Chondrocyte (in vitro differentiated cells): ENCODE results near the gene LOXL1. TPM values are rescaled to one million over a fixed set of nuclear protein-coding genes. Genes with fewer than 3 reads are reported as not detected.

ENCODE experiments used
- DNase-seq: peaks from one replicate; pipeline ENCODE4 v3.0.0; 2021; ENCODE audit warnings: mixed read lengths, low spot score
- H3K27ac Mint-ChIP-seq: one replicate; pipeline ENCODE4 v1.8.0; 2021; ENCODE audit warnings: mild to moderate bottlenecking, moderate library complexity, mixed read lengths; ENCODE audit not compliant: unreplicated experiment
- H3K27me3 Mint-ChIP-seq: 2 replicates; pipeline ENCODE4 v1.8.0; 2021; ENCODE audit warnings: low read depth, mixed read lengths
- H3K36me3 Mint-ChIP-seq: 2 replicates; pipeline ENCODE4 v1.8.0; 2021; ENCODE audit warnings: low read depth, mixed read lengths
- H3K4me1 Mint-ChIP-seq: 2 replicates; pipeline ENCODE4 v1.8.0; 2021; ENCODE audit warnings: low read depth, mild to moderate bottlenecking, mixed read lengths
- H3K4me3 Mint-ChIP-seq: one replicate; pipeline ENCODE4 v1.8.0; 2021; ENCODE audit warnings: mild to moderate bottlenecking, moderate library complexity, mixed read lengths; ENCODE audit not compliant: unreplicated experiment
- H3K9me3 Mint-ChIP-seq: 2 replicates; pipeline ENCODE4 v1.8.0; 2021; ENCODE audit warnings: low read depth, mixed read lengths
- CTCF ChIP-seq: fragments of 200-600 bp; sonication (generic); IDR thresholded peaks from 2 replicates; pipeline ENCODE4 v1.5.0; 2021; ENCODE audit warnings: antibody characterized with exemption, mild to moderate bottlenecking, moderate library complexity
- total RNA-seq: library from RNA; stranded (reverse); gene quantifications from 3 replicates; pipeline ENCODE4 v1.2.1, GENCODE V29; 2021

Gene LOXL1
- total RNA-seq, 1 donor from 2014 or later = 428 TPM

- peaks cover 41% of the 10 kb centered on the region for H3K36me3 Mint-ChIP-seq
- peak; percentile 64 for DNase-seq
- H3K4me3 Mint-ChIP-seq = no peak overlapping the region
- TF ChIP-seq CTCF = no peak
- H3K27me3 Mint-ChIP-seq = no peaks in the 10 kb centered on the region
- peaks cover 67% of the 10 kb centered on the region for H3K4me1 Mint-ChIP-seq
- no peak overlapping the region for H3K27ac Mint-ChIP-seq
- H3K9me3 Mint-ChIP-seq = no peaks in the 10 kb centered on the region
Observed at GRCh38 chr15:73946046-73946721, 19.9 kb downstream of the LOXL1 start.

- Mint-ChIP-seq H3K36me3 (peaks cover 42% of the 10 kb centered on the region), H3K4me3 (no peak overlapping the region), H3K4me1 (peaks cover 67% of the 10 kb centered on the region), H3K27ac (no peak overlapping the region), H3K27me3 (no peaks in the 10 kb centered on the region), H3K9me3 (no peaks in the 10 kb centered on the region)
- no peak for TF ChIP-seq CTCF
- DNase-seq = peak; percentile 60
Observed at GRCh38 chr15:73946795-73947370, 20.6 kb downstream of the LOXL1 start.

GRCh38 chr15:73947651-73948050 lies 21.4 kb downstream of the LOXL1 start:
- no peak for TF ChIP-seq CTCF

GRCh38 chr15:73948396-73948795 lies 22.1 kb downstream of the LOXL1 start:
- Mint-ChIP-seq H3K36me3 (peaks cover 42% of the 10 kb centered on the region), H3K27me3 (no peaks in the 10 kb centered on the region), H3K9me3 (no peaks in the 10 kb centered on the region), H3K27ac (no peak overlapping the region), H3K4me1 (peaks cover 63% of the 10 kb centered on the region), H3K4me3 (no peak overlapping the region)
- DNase-seq = peak; percentile 44
- TF ChIP-seq CTCF = no peak

More at GRCh38 chr15:73947651-73948050, 21.4 kb downstream of the LOXL1 start:
- Mint-ChIP-seq H3K4me1 (peaks cover 67% of the 10 kb centered on the region), H3K36me3 (peaks cover 45% of the 10 kb centered on the region), H3K27me3 (no peaks in the 10 kb centered on the region), H3K9me3 (no peaks in the 10 kb centered on the region), H3K4me3 (no peak overlapping the region), H3K27ac (peak overlapping the region; percentile 22)
- DNase-seq = peak; percentile 62

GRCh38 chr15:73948982-73949381 lies 22.7 kb downstream of the LOXL1 start:
- Mint-ChIP-seq H3K9me3 (no peaks in the 10 kb centered on the region), H3K27ac (peak overlapping the region; percentile 66)

More at GRCh38 chr15:73948982-73949381, 22.7 kb downstream of the LOXL1 start:
- Mint-ChIP-seq H3K36me3 (peaks cover 42% of the 10 kb centered on the region), H3K27me3 (no peaks in the 10 kb centered on the region), H3K4me3 (no peak overlapping the region), H3K4me1 (peaks cover 63% of the 10 kb centered on the region)
- DNase-seq = peak; percentile 36
- TF ChIP-seq CTCF = no peak
